Kidney (tissue), 14 donors: Measurements from ENCODE around the gene RYK. TPM values are rescaled to one million over a fixed set of nuclear protein-coding genes. Genes with fewer than 3 reads are reported as not detected.

Source experiments
- DNase-seq, 5 donors: peaks; one replicate each; pipeline ENCODE4 v3.0.0-alpha.2; 2013 to 2020
- FAIRE-seq: peaks from 2 replicates; lab custom pipeline; 2012; peaks lifted over from hg19 to GRCh38; lab: Jason Lieb, UNC
- H3K27ac ChIP-seq, 2 donors: one replicate each; pipeline ENCODE4 v1.7.0; 2013; ENCODE audit warnings: low read depth in 2 of 2, low read length in 2 of 2, inconsistent platforms in 1 of 2
- H3K27me3 ChIP-seq: one replicate; pipeline ENCODE4 v1.7.1; 2013; ENCODE audit warnings: low read length, inconsistent platforms; ENCODE audit not compliant: control insufficient read depth, insufficient read depth
- H3K36me3 ChIP-seq, 3 donors: one replicate each; pipeline versions ENCODE4 v1.7.0 to v1.7.1; 2013; ENCODE audit warnings: low read length in 3 of 3, control low read depth in 1 of 3, inconsistent platforms in 1 of 3; ENCODE audit not compliant: insufficient read depth in 3 of 3, control insufficient read depth in 2 of 3
- H3K4me1 ChIP-seq, 3 donors: one replicate each; pipeline versions ENCODE4 v1.7.0 to v1.7.1; 2013; ENCODE audit warnings: low read length in 3 of 3, inconsistent platforms in 1 of 3, low read depth in 1 of 3; ENCODE audit not compliant: control insufficient read depth in 2 of 3, insufficient read depth in 2 of 3
- H3K4me3 ChIP-seq, 3 donors: one replicate each; pipeline versions ENCODE4 v1.7.0 to v1.8.1; 2013; ENCODE audit warnings: low read length in 3 of 3, control low read depth in 1 of 3, inconsistent platforms in 1 of 3
- H3K9ac ChIP-seq, 3 donors: one replicate each; pipeline versions ENCODE4 v1.7.0 to v1.7.1; 2013; ENCODE audit warnings: low read length in 3 of 3, control low read depth in 1 of 3, inconsistent platforms in 1 of 3
- H3K9me3 ChIP-seq, 3 donors: one replicate each; pipeline versions ENCODE4 v1.7.0 to v1.7.1; 2013; ENCODE audit warnings: low read length in 3 of 3, control low read depth in 1 of 3, inconsistent platforms in 1 of 3; ENCODE audit not compliant: control insufficient read depth in 2 of 3, insufficient read depth in 1 of 3
- CTCF ChIP-seq: IDR thresholded peaks from 3 replicates; pipeline ENCODE4 v1.5.1; 2012; ENCODE audit warnings: mild to moderate bottlenecking, moderate library complexity, borderline replicate concordance; ENCODE audit not compliant: insufficient read depth; ENCODE audit errors: extremely low read depth
- intact Hi-C: fragments of 100-400 bp; cut with DNase I; formaldehyde crosslinking; loops from one replicate; pipeline ENCODE4 v1.11.1; 2022
- polyA plus RNA-seq: library from polyadenylated mRNA; stranded (reverse); fragments of 350-450 nt; fragmentation: Illumina TruSeq; extraction: RNeasy Lipid Tissue Mini Kit (QIAGEN cat#74804); gene quantifications from one replicate; pipeline ENCODE4 v1.2.3, GENCODE V29; 2014; ENCODE audit warnings: low read depth, low replicate concordance; ENCODE audit not compliant: insufficient read depth
- total RNA-seq: library from RNA; stranded (reverse); fragmentation: NEBNext Ultra II Directional; extraction: Animal tissue kit (Norgen Biotek cat#: 25700); gene quantifications from one replicate; pipeline ENCODE4 v1.2.1, GENCODE V29; 2021
- donor health status: control.
- donor health status: control.
- donor health status: control.
- donor health status: control.
- donor health status: control.
- donor health status: DM: yes; HTN: yes; CAD: no.
- donor health status: Normal renal cell carcinoma (clear cell type).

RYK gene
- total and polyA plus RNA-seq, 2 donors from 2014 or later, result 32.2 to 50.9 TPM

GRCh38 chr3:134258761-134259347, 8.2 kb upstream of the RYK start:
- Histone ChIP-seq H3K27ac (no peak overlapping the region), H3K27me3 (no peaks in the 10 kb centered on the region), H3K36me3 (no peaks in the 10 kb centered on the region), H3K9ac (no peak overlapping the region), H3K4me3 (no peak overlapping the region), H3K4me1 (no peaks in the 10 kb centered on the region), H3K9me3 (no peaks in the 10 kb centered on the region)
- intact Hi-C loops, result no loop called here
- FAIRE-seq, result no peak
- DNase-seq, result no peak
- TF ChIP-seq CTCF, result no peak

GRCh38 chr3:134255404-134255803, 4.7 kb upstream of the RYK start:
- Histone ChIP-seq H3K9ac (no peak overlapping the region), H3K27ac (no peak overlapping the region), H3K36me3 (no peaks in the 10 kb centered on the region), H3K9me3 (no peaks in the 10 kb centered on the region), H3K27me3 (no peaks in the 10 kb centered on the region), H3K4me3 (no peak overlapping the region), H3K4me1 (no peaks in the 10 kb centered on the region)
- peak; percentile 27 for FAIRE-seq
- no peak for TF ChIP-seq CTCF
- DNase-seq, result no peak
- intact Hi-C loops, result no loop called here

- no peak for FAIRE-seq
- no peak for DNase-seq
- Histone ChIP-seq H3K27me3 (no peaks in the 10 kb centered on the region), H3K9me3 (no peaks in the 10 kb centered on the region), H3K27ac (no peak overlapping the region), H3K4me1 (peaks cover 0 to 8% (median 0%) of the 10 kb centered on the region in 3 donors), H3K36me3 (no peaks in the 10 kb centered on the region), H3K4me3 (no peak overlapping the region), H3K9ac (no peak overlapping the region)
- TF ChIP-seq CTCF, result no peak
- intact Hi-C loops, result no loop called here
Observed at GRCh38 chr3:134253475-134254226, 3.0 kb upstream of the RYK start.
